Neutrophil (primary cell): Measurements from ENCODE around the gene ACVR1.

Experiments used
- H3K27ac ChIP-seq: fragments of 200-600 bp; sonication (generic); 2 replicates; pipeline ENCODE4 v1.5.1; 2016; ENCODE audit warnings: mild to moderate bottlenecking, moderate library complexity
- H3K27me3 ChIP-seq: fragments of 200-600 bp; sonication (generic); 2 replicates; pipeline ENCODE4 v1.6.0; 2016; ENCODE audit warnings: mild to moderate bottlenecking
- H3K36me3 ChIP-seq: fragments of 200-600 bp; sonication (generic); 2 replicates; pipeline ENCODE4 v1.5.1; 2017
- H3K4me1 ChIP-seq, 2 experiments: fragments of 200-600 bp in 1 of 2; sonication (generic) in 1 of 2; 1 replicate in 1 of 2; 2 replicates in 1 of 2; pipeline versions ENCODE4 v1.5.1 to v1.6.1; 2013 to 2016; ENCODE audit warnings: low read depth in 1 of 2, low read length in 1 of 2, mild to moderate bottlenecking in 1 of 2, moderate library complexity in 1 of 2; ENCODE audit not compliant: control insufficient read depth in 1 of 2, insufficient read depth in 1 of 2
- H3K4me3 ChIP-seq, 2 experiments: fragments of 200-600 bp in 1 of 2; sonication (generic) in 1 of 2; 1 replicate in 1 of 2; 2 replicates in 1 of 2; pipeline ENCODE4 v1.5.1; 2013 to 2016; ENCODE audit warnings: low read depth in 1 of 2, low read length in 1 of 2, mild to moderate bottlenecking in 1 of 2, moderate library complexity in 1 of 2
- H3K9me3 ChIP-seq: fragments of 200-600 bp; sonication (generic); 2 replicates; pipeline ENCODE4 v1.5.1; 2016
- TF ChIP-seq, protein P1 (sequence below): fragments of 200-600 bp; sonication (generic); IDR thresholded peaks from 2 replicates; pipeline ENCODE4 v1.5.1; 2016; ENCODE audit warnings: antibody characterized with exemption

The ACVR1 gene

GRCh38 chr2:157746234-157746950 lies 129.7 kb downstream of the ACVR1 start:
- Histone ChIP-seq H3K27me3 (no peaks in the 10 kb centered on the region), H3K9me3 (no peaks in the 10 kb centered on the region), H3K4me1 (no peaks in the 10 kb centered on the region), H3K27ac (no peak overlapping the region), H3K4me3 (no peak overlapping the region), H3K36me3 (no peaks in the 10 kb centered on the region)
- TF ChIP-seq, protein P1, sequence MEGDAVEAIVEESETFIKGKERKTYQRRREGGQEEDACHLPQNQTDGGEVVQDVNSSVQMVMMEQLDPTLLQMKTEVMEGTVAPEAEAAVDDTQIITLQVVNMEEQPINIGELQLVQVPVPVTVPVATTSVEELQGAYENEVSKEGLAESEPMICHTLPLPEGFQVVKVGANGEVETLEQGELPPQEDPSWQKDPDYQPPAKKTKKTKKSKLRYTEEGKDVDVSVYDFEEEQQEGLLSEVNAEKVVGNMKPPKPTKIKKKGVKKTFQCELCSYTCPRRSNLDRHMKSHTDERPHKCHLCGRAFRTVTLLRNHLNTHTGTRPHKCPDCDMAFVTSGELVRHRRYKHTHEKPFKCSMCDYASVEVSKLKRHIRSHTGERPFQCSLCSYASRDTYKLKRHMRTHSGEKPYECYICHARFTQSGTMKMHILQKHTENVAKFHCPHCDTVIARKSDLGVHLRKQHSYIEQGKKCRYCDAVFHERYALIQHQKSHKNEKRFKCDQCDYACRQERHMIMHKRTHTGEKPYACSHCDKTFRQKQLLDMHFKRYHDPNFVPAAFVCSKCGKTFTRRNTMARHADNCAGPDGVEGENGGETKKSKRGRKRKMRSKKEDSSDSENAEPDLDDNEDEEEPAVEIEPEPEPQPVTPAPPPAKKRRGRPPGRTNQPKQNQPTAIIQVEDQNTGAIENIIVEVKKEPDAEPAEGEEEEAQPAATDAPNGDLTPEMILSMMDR, result no peak

DNA sequence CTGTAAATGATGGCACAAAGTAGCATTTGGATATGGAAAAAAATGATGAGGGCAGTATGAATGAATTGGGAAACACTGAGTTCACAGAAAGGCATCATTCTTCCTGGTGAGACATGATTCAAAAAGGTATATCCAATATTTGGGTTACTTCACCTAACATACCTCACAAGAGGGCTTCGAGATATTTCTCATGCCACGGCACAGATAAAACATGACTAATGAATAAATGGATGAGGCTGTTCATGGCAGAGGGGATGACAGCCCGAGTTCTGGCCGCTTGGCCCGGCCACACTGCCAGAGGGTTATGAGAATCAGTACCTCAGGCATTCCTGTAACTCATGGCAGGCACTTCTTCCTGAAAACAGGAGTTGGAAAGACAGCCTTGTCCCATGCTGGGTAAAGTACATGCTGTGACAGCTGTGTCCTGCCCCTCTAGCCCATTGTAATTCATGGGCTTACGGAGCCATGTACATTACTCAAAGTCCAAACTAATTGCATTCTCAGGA lies 131.5 kb downstream of the ACVR1 start:
- H3K27me3 ChIP-seq, result no peaks in the 10 kb centered on the region
- TF ChIP-seq, protein P1, result no peak
- no peaks in the 10 kb centered on the region for H3K9me3 ChIP-seq
- no peaks in the 10 kb centered on the region for H3K4me1 ChIP-seq
- H3K27ac ChIP-seq, result no peak overlapping the region
- no peak overlapping the region for H3K4me3 ChIP-seq
- no peaks in the 10 kb centered on the region for H3K36me3 ChIP-seq

GRCh38 chr2:157743051-157743450 lies 133.1 kb downstream of the ACVR1 start:
- no peaks in the 10 kb centered on the region for H3K9me3 ChIP-seq
- H3K27ac ChIP-seq, result no peak overlapping the region
- no peak overlapping the region for H3K4me3 ChIP-seq
- TF ChIP-seq, protein P1, result no peak
- H3K36me3 ChIP-seq, result no peaks in the 10 kb centered on the region
- no peaks in the 10 kb centered on the region for H3K4me1 ChIP-seq
- H3K27me3 ChIP-seq, result no peaks in the 10 kb centered on the region

GRCh38 chr2:157741819-157742484 lies 134.2 kb downstream of the ACVR1 start:
- no peaks in the 10 kb centered on the region for H3K36me3 ChIP-seq
- H3K9me3 ChIP-seq, result no peaks in the 10 kb centered on the region
- no peak overlapping the region for H3K27ac ChIP-seq
- TF ChIP-seq, protein P1, result no peak
- H3K4me1 ChIP-seq, result no peaks in the 10 kb centered on the region
- H3K4me3 ChIP-seq, result no peak overlapping the region
- H3K27me3 ChIP-seq, result no peaks in the 10 kb centered on the region

- TF ChIP-seq, protein P1, result no peak
- Histone ChIP-seq H3K27me3 (no peaks in the 10 kb centered on the region), H3K27ac (no peak overlapping the region), H3K4me1 (no peaks in the 10 kb centered on the region), H3K4me3 (no peak overlapping the region), H3K9me3 (no peaks in the 10 kb centered on the region), H3K36me3 (no peaks in the 10 kb centered on the region)
Observed at GRCh38 chr2:157737656-157738055, 138.5 kb downstream of the ACVR1 start.
